H1 (cell line): ENCODE measurements around the gene TSPAN9. TPM values are rescaled to one million over a fixed set of nuclear protein-coding genes. Genes with fewer than 3 reads are reported as not detected.

ENCODE experiments used
- CTCF ChIA-PET: fragments of 300-600 bp; sonication (Branson Sonifier 250); formaldehyde crosslinking; loops from one replicate; lab custom pipeline; 2021; ENCODE audit not compliant: partially characterized antibody; lab: Charles Lee
- POLR2A ChIA-PET: fragments of 300-600 bp; sonication (Branson Sonifier 250); formaldehyde crosslinking; loops from one replicate; lab custom pipeline; 2021; ENCODE audit warnings: inconsistent platforms; ENCODE audit not compliant: partially characterized antibody; lab: Charles Lee
- DNase-seq, 2 experiments: peaks; one replicate each; pipeline versions ENCODE4 v3.0.0 to v3.0.0-alpha.2; 2010 to 2022; ENCODE audit warnings: low spot score in 2 of 2, low read depth in 1 of 2, mixed read lengths in 1 of 2
- FAIRE-seq: peaks from 2 replicates; lab custom pipeline; 2011; peaks lifted over from hg19 to GRCh38; lab: Jason Lieb, UNC
- H2AFZ ChIP-seq: 2 replicates; pipeline ENCODE4 v1.8.1; 2012; ENCODE audit warnings: low read length, inconsistent platforms
- H2AK5ac ChIP-seq: 2 replicates; pipeline ENCODE4 v1.6.1; 2013; ENCODE audit warnings: low read depth, low read length
- H2BK120ac ChIP-seq: replicated peaks from 2 replicates; pipeline ENCODE3; 2013; ENCODE audit warnings: low read depth, low read length, inconsistent platforms
- H2BK12ac ChIP-seq: 2 replicates; pipeline ENCODE4 v1.6.1; 2013; ENCODE audit warnings: low read depth, low read length
- H2BK15ac ChIP-seq: 2 replicates; pipeline ENCODE4 v1.6.1; 2013; ENCODE audit warnings: low read length
- H2BK20ac ChIP-seq: 2 replicates; pipeline ENCODE4 v1.6.1; 2013; ENCODE audit warnings: low read length
- H2BK5ac ChIP-seq: 2 replicates; pipeline ENCODE4 v1.6.1; 2013; ENCODE audit warnings: low read depth, low read length
- H3K14ac ChIP-seq: 2 replicates; pipeline ENCODE4 v1.6.1; 2013; ENCODE audit warnings: inconsistent platforms; ENCODE audit not compliant: insufficient read length
- H3K18ac ChIP-seq: 2 replicates; pipeline ENCODE4 v1.6.1; 2013; ENCODE audit warnings: low read length; ENCODE audit errors: extremely low read depth
- H3K23ac ChIP-seq: 2 replicates; pipeline ENCODE4 v1.6.1; 2013; ENCODE audit warnings: inconsistent platforms; ENCODE audit not compliant: insufficient read length
- H3K23me2 ChIP-seq: 2 replicates; pipeline ENCODE4 v1.6.1; 2013; ENCODE audit warnings: low read depth, low read length
- H3K27ac ChIP-seq: 2 replicates; pipeline ENCODE4 v1.6.1; 2011; ENCODE audit warnings: low read depth, low read length, inconsistent platforms
- H3K27me3 ChIP-seq, 4 experiments: replicated peaks in 1 of 4; 1 replicate in 1 of 4; 2 replicates in 3 of 4; pipeline versions ENCODE4 v1.6.1 to v1.8.1; 2011 to 2013; ENCODE audit warnings: low read length in 3 of 4, mild to moderate bottlenecking in 3 of 4, inconsistent platforms in 2 of 4, mixed read lengths in 2 of 4, moderate library complexity in 1 of 4; ENCODE audit not compliant: control insufficient read depth in 3 of 4, insufficient read depth in 3 of 4; ENCODE audit errors: extremely low read depth in 1 of 4
- H3K36me3 ChIP-seq, 4 experiments: 2 replicates each; pipeline versions ENCODE4 v1.6.1 to v1.8.1; 2011 to 2013; ENCODE audit warnings: mild to moderate bottlenecking in 4 of 4, low read length in 3 of 4, moderate library complexity in 2 of 4, control low read depth in 1 of 4, inconsistent platforms in 1 of 4; ENCODE audit not compliant: insufficient read depth in 4 of 4, control insufficient read depth in 2 of 4
- H3K4ac ChIP-seq: replicated peaks from 2 replicates; pipeline ENCODE3; 2013; ENCODE audit warnings: low read length, low read depth, mixed read lengths, inconsistent platforms; ENCODE audit not compliant: insufficient read length
- H3K4me1 ChIP-seq, 4 experiments: replicated peaks in 1 of 4; 1 replicate in 1 of 4; 2 replicates in 3 of 4; pipeline versions ENCODE4 v1.6.1 to v1.8.1; 2011 to 2013; ENCODE audit warnings: low read length in 3 of 4, inconsistent platforms in 2 of 4, mixed read lengths in 1 of 4; ENCODE audit not compliant: insufficient read depth in 4 of 4, control insufficient read depth in 3 of 4
- H3K4me2 ChIP-seq, 2 experiments: 2 replicates each; pipeline versions ENCODE4 v1.6.1 to v1.8.1; 2011 to 2013; ENCODE audit warnings: low read depth in 2 of 2, low read length in 2 of 2, control low read depth in 1 of 2, inconsistent platforms in 1 of 2, mild to moderate bottlenecking in 1 of 2; ENCODE audit not compliant: insufficient read depth in 1 of 2
- H3K4me3 ChIP-seq, 4 experiments: fragments of 200-600, 300-600 bp in 1 of 4; sonication (generic), shearing (Covaris generic), sonication (Bioruptor Twin) in 1 of 4; 2 replicates each; pipeline versions ENCODE4 v1.5.1 to v1.8.1; 2011 to 2016; ENCODE audit warnings: low read length in 4 of 4, low read depth in 3 of 4, control low read depth in 2 of 4, inconsistent platforms in 2 of 4, mild to moderate bottlenecking in 2 of 4, mixed read lengths in 1 of 4, moderate library complexity in 1 of 4; ENCODE audit not compliant: insufficient read depth in 2 of 4; ENCODE audit errors: extremely low read depth in 1 of 4
- H3K56ac ChIP-seq: replicated peaks from 2 replicates; pipeline ENCODE3; 2013; ENCODE audit warnings: low read depth, mild to moderate bottlenecking, mixed read lengths, low read length, inconsistent platforms; ENCODE audit not compliant: insufficient read length
- H3K79me1 ChIP-seq: 2 replicates; pipeline ENCODE4 v1.6.1; 2013; ENCODE audit warnings: low read depth, low read length, control low read depth
- H3K79me2 ChIP-seq, 2 experiments: 2 replicates each; pipeline versions ENCODE4 v1.6.1 to v1.8.1; 2012 to 2013; ENCODE audit warnings: low read length in 2 of 2, mild to moderate bottlenecking in 2 of 2, inconsistent platforms in 1 of 2; ENCODE audit not compliant: insufficient read depth in 2 of 2, control insufficient read depth in 1 of 2
- H3K9ac ChIP-seq, 4 experiments: replicated peaks in 1 of 4; 1 replicate in 1 of 4; 2 replicates in 3 of 4; pipeline versions ENCODE4 v1.6.1 to v1.8.1; 2011 to 2013; ENCODE audit warnings: low read depth in 3 of 4, low read length in 3 of 4, control low read depth in 2 of 4, mild to moderate bottlenecking in 2 of 4, moderate library complexity in 2 of 4, inconsistent platforms in 1 of 4; ENCODE audit errors: extremely low read depth in 1 of 4
- H3K9me3 ChIP-seq, 2 experiments: 2 replicates each; pipeline versions ENCODE4 v1.6.1 to v1.8.1; 2012 to 2013; ENCODE audit warnings: mild to moderate bottlenecking in 2 of 2, moderate library complexity in 2 of 2, control low read depth in 1 of 2, inconsistent platforms in 1 of 2, low read depth in 1 of 2, low read length in 1 of 2, mixed read lengths in 1 of 2; ENCODE audit not compliant: insufficient read depth in 2 of 2
- H4K20me1 ChIP-seq, 2 experiments: replicated peaks in 1 of 2; 2 replicates each; pipeline versions ENCODE3 to v1.8.1; 2011 to 2013; ENCODE audit warnings: inconsistent platforms in 2 of 2, low read length in 2 of 2, mild to moderate bottlenecking in 1 of 2; ENCODE audit not compliant: insufficient read depth in 2 of 2, control insufficient read depth in 1 of 2
- H4K5ac ChIP-seq: 2 replicates; pipeline ENCODE4 v1.6.1; 2013; ENCODE audit warnings: low read length, low read depth, mixed read lengths, inconsistent platforms; ENCODE audit not compliant: insufficient read length
- H4K8ac ChIP-seq: 2 replicates; pipeline ENCODE4 v1.8.0; 2013; ENCODE audit warnings: mild to moderate bottlenecking, moderate library complexity, low read length, inconsistent platforms; ENCODE audit not compliant: insufficient read depth; ENCODE audit errors: extremely low read depth
- H4K91ac ChIP-seq: replicated peaks from 2 replicates; pipeline ENCODE3; 2013; ENCODE audit warnings: low read length, mixed read lengths, inconsistent platforms; ENCODE audit not compliant: insufficient read length
- BRCA1 ChIP-seq: IDR thresholded peaks from 2 replicates; pipeline ENCODE4 v1.6.1; 2012; ENCODE audit warnings: low read depth, low read length, improper control_type of control experiment
- FOSL1 ChIP-seq: IDR thresholded peaks from 2 replicates; pipeline ENCODE4 v1.6.1; 2011; ENCODE audit warnings: mild to moderate bottlenecking, low read depth, low read length, moderate library complexity; ENCODE audit not compliant: insufficient read depth
- GABPA ChIP-seq: IDR thresholded peaks from 2 replicates; pipeline ENCODE4 v1.6.1; 2011; ENCODE audit warnings: mild to moderate bottlenecking, low read length, moderate library complexity, borderline replicate concordance; ENCODE audit not compliant: insufficient read depth
- RAD21 ChIP-seq, 2 experiments: IDR thresholded peaks in 1 of 2; conservative IDR thresholded peaks in 1 of 2; 2 replicates each; pipeline ENCODE4 v1.6.1; 2011; ENCODE audit warnings: low read depth in 2 of 2, low read length in 2 of 2, improper control_type of control experiment in 1 of 2, inconsistent platforms in 1 of 2, mild to moderate bottlenecking in 1 of 2, moderate library complexity in 1 of 2
- SRF ChIP-seq: IDR thresholded peaks from 2 replicates; pipeline ENCODE4 v1.6.1; 2011; ENCODE audit warnings: mild to moderate bottlenecking, low read depth, low read length, moderate library complexity
- TEAD4 ChIP-seq: IDR thresholded peaks from 2 replicates; pipeline ENCODE4 v1.6.1; 2012; ENCODE audit warnings: low read depth, low read length, inconsistent platforms, mixed read lengths
- YY1 ChIP-seq: IDR thresholded peaks from 2 replicates; pipeline ENCODE4 v1.6.1; 2011; ENCODE audit warnings: low read depth, mild to moderate bottlenecking, low read length
- WGBS, 2 experiments: shearing (Covaris generic) in 1 of 2; methylation state at CpG; one replicate each; pipeline versions ENCODE4 v1.1.6 to v1.1.7; 2013 to 2015; ENCODE audit warnings: low lambda C conversion rate in 2 of 2, mixed read lengths in 2 of 2, inconsistent platforms in 1 of 2, low coverage in 1 of 2, missing lambda C conversion rate in 1 of 2; ENCODE audit not compliant: insufficient replicate concordance in 2 of 2, insufficient coverage in 1 of 2, insufficient read length in 1 of 2; ENCODE audit errors: extremely low coverage in 1 of 2, missing lambda C conversion rate in 1 of 2; 5-methylcytosine and 5-hydroxymethylcytosine counted together
- polyA plus RNA-seq, 7 experiments: library from polyadenylated mRNA; depleted of rRNA in 3 of 7; stranded (reverse) in 5 of 7; unstranded in 2 of 7; fragments of >200 nt in 5 of 7; fragments of 200-250 nt in 2 of 7; gene quantifications; 1 replicate in 5 of 7; 2 replicates in 1 of 7; 4 replicates in 1 of 7; pipeline versions ENCODE4 v1.2.1 to v1.2.3, GENCODE V29; 2011 to 2013; ENCODE audit warnings: missing spikeins in 2 of 7, mixed read lengths in 2 of 7
- total RNA-seq: library from RNA; stranded (reverse); fragmentation: NEBNext Ultra II Directional; extraction: Animal tissue kit (Norgen Biotek cat#: 25700); gene quantifications from 2 replicates; pipeline ENCODE4 v1.2.1, GENCODE V29; 2021
- TF ChIP-seq, protein P1 (sequence below), 3 experiments: IDR thresholded peaks; 1 replicate in 2 of 3; 2 replicates in 1 of 3; pipeline versions ENCODE4 v1.5.1 to v1.6.1; 2011; ENCODE audit warnings: low read length in 3 of 3, mild to moderate bottlenecking in 3 of 3, inconsistent platforms in 2 of 3, low read depth in 1 of 3, moderate library complexity in 1 of 3; ENCODE audit not compliant: insufficient read depth in 1 of 3; ENCODE audit errors: control extremely low read depth in 1 of 3

TSPAN9 gene
- total and polyA plus RNA-seq, 2 of the 8 experiments (the other 6 are each of a cell fraction or from before 2014, with no cell fraction given) = 11.5 to 29.1 TPM

DNA sequence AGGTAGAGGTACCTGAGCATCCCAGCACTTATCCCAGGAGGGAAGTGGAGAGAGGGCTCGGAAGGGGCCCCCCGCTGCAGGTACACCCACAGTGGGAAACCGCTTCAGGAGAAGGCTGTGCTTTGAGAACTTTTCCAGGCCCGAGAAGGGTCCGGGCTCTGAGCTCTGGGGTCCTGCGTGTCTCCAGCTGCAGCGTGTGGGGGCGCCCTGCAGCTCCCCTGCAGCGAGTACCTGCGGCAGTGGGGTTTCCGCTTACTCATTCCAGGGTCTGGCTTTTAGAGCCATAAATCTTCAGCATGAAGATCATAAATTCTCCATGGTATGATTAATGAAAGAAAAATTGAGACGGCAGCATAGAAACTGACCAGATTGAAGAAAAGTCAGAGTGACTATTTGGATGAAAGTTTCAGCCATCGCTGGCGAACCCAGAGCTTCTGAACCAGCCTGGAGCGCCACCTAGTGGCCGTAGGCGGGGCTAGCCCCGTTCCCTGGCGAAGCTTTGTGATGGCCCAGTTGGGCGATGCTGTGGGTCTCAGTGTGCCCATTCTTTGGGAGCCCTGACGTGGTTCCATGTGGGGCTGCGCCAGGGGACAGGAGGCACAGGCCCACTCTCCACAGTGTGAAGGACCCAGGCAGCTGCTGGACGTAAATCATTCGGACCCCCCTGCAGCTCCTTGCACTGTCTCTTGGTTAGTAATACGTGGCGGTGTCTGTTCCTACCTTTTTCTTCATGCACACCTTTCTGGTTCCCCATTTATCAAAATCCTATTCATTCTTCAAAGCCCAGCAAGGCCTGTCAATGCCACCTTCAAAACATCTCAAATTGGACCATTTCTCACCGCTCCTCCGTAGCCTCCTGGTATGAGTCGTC is 198.2 kb downstream of the TSPAN9 start:
- no peak overlapping the region for H3K4me2 ChIP-seq
- no peak overlapping the region for H3K14ac ChIP-seq
- H3K79me1 ChIP-seq = no peaks in the 10 kb centered on the region
- no peak overlapping the region for H2BK12ac ChIP-seq
- FAIRE-seq (peak; percentile 52), DNase-seq (peak; percentile 23 to 97)
- 45% methylated on average over 29 of the region's 29 CpGs; no CpG with 5 or more reads in 1 of the 2 experiments for WGBS, 2 experiments
- no peaks in the 10 kb centered on the region for H3K9me3 ChIP-seq
- POLR2A ChIA-PET = interaction anchor here (0.6 to 1.5 kb wide), 6 partner anchors 17 to 293 kb away, joined by 3 to 4 read pairs (median 3); no protein-coding TSS in a partner anchor
- H4K91ac ChIP-seq = no peak overlapping the region
- H3K9ac ChIP-seq = no peak overlapping the region
- no peak overlapping the region for H4K5ac ChIP-seq
- H2AFZ ChIP-seq = no peak overlapping the region
- no peaks in the 10 kb centered on the region for H3K79me2 ChIP-seq
- H2BK120ac ChIP-seq = no peak overlapping the region
- no peaks in the 10 kb centered on the region for H3K23me2 ChIP-seq
- peaks cover 2 to 3% of the 10 kb centered on the region in 2 experiments for H4K20me1 ChIP-seq
- H2BK5ac ChIP-seq = no peak overlapping the region
- no peak overlapping the region for H3K18ac ChIP-seq
- CTCF ChIA-PET = interaction anchor here (0.7 to 16.9 kb wide), 60 partner anchors 7 to 456 kb away, joined by 3 to 361 read pairs (median 6); no protein-coding TSS in a partner anchor
- H2AK5ac ChIP-seq = no peak overlapping the region
- H3K56ac ChIP-seq = no peak overlapping the region
- 0 out of 8 replicates have a peak overlapping the region, but pooled peaks of 1 of the 4 experiments have one; percentile 20 for H3K4me3 ChIP-seq
- no peak overlapping the region for H3K4ac ChIP-seq
- no peak overlapping the region for H3K27ac ChIP-seq
- no peaks in the 10 kb centered on the region for H3K27me3 ChIP-seq
- TF ChIP-seq TEAD4 (no peak), SRF (0 out of 2 replicates have a peak, but pooled peaks have one; percentile 2), BRCA1 (no peak), FOSL1 (no peak), RAD21 (IDR thresholded peaks at IDR 0.05 in 1 of 2, conservative IDR thresholded peaks at IDR 0.05 in 1 of 2; ENCODE audit: low read depth in 2 of 2, low read length in 2 of 2) (peak; percentile 92 to 96), GABPA (peak; percentile 77; the same call in 1 of the 2 replicates), YY1 (0 out of 2 replicates have a peak, but pooled peaks have one; percentile 49)
- TF ChIP-seq, protein P1, sequence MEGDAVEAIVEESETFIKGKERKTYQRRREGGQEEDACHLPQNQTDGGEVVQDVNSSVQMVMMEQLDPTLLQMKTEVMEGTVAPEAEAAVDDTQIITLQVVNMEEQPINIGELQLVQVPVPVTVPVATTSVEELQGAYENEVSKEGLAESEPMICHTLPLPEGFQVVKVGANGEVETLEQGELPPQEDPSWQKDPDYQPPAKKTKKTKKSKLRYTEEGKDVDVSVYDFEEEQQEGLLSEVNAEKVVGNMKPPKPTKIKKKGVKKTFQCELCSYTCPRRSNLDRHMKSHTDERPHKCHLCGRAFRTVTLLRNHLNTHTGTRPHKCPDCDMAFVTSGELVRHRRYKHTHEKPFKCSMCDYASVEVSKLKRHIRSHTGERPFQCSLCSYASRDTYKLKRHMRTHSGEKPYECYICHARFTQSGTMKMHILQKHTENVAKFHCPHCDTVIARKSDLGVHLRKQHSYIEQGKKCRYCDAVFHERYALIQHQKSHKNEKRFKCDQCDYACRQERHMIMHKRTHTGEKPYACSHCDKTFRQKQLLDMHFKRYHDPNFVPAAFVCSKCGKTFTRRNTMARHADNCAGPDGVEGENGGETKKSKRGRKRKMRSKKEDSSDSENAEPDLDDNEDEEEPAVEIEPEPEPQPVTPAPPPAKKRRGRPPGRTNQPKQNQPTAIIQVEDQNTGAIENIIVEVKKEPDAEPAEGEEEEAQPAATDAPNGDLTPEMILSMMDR (IDR thresholded peaks at IDR 0.05; ENCODE audit: control extremely low read depth in 1 of 3, insufficient read depth in 1 of 3, low read depth in 1 of 3, low read length in 3 of 3) = peak in 2 of 3 experiments; percentile 95 to 96; a peak in 3 of 4 replicates
- no peak overlapping the region for H2BK15ac ChIP-seq
- no peak overlapping the region for H3K23ac ChIP-seq
- no peak overlapping the region; the same call in 1 of the 2 replicates for H4K8ac ChIP-seq
- H3K4me1 ChIP-seq = peaks cover 0 to 15% (median 7%) of the 10 kb centered on the region in 4 experiments
- no peak overlapping the region for H2BK20ac ChIP-seq
- no peaks in the 10 kb centered on the region for H3K36me3 ChIP-seq
